B cell (primary cell): ENCODE measurements around the gene SRRM5. TPM values are rescaled to one million over a fixed set of nuclear protein-coding genes. Genes with fewer than 3 reads are reported as not detected.
"Not testable (repeated sequence)": the region's sequence is repeated elsewhere in the genome, so short reads cannot be mapped to it uniquely, and the experiment has no call there.

Experiments used
- ATAC-seq: fragments of 200-7000 bp; cut with Tn5 transposase; one replicate; pipeline ENCODE4 v1.10.0; 2021; ENCODE audit warnings: low read depth, mild to moderate bottlenecking, moderate number of reproducible peaks, moderate library complexity
- CTCF ChIA-PET: fragments of 350-600 bp; sonication (Branson Sonifier 250); formaldehyde crosslinking; loops from one replicate; lab custom pipeline; 2021; ENCODE audit warnings: antibody characterized with exemption, inconsistent platforms; lab: Charles Lee
- POLR2A ChIA-PET: fragments of 350-600 bp; sonication (Branson Sonifier 250); formaldehyde crosslinking; loops from one replicate; lab custom pipeline; 2021; ENCODE audit warnings: antibody characterized with exemption; lab: Charles Lee
- DNase-seq: peaks from one replicate; pipeline ENCODE4 v3.0.0; 2013
- H2AFZ ChIP-seq: 2 replicates; pipeline ENCODE4 v1.6.1; 2012; ENCODE audit warnings: mild to moderate bottlenecking, low read depth, low read length; ENCODE audit not compliant: insufficient read depth, poor library complexity, severe bottlenecking
- H3K27ac ChIP-seq, 2 donors: 1 replicate in 1 of 2; 2 replicates in 1 of 2; pipeline ENCODE4 v1.5.1; 2012 to 2013; ENCODE audit warnings: low read length in 2 of 2, mild to moderate bottlenecking in 2 of 2, moderate library complexity in 1 of 2
- H3K27me3 ChIP-seq, 4 experiments: fragments of 200-600 bp in 1 of 4; sonication (generic) in 1 of 4; replicated peaks in 1 of 4; 1 replicate in 2 of 4; 2 replicates in 2 of 4; pipeline versions ENCODE4 v1.6.1 to v1.7.0; 2013 to 2016; ENCODE audit warnings: low read length in 3 of 4, mild to moderate bottlenecking in 2 of 4, mixed read lengths in 1 of 4, moderate library complexity in 1 of 4; ENCODE audit not compliant: insufficient read depth in 4 of 4, control insufficient read depth in 3 of 4; ENCODE audit errors: control extremely low read depth in 1 of 4
- H3K36me3 ChIP-seq, 2 experiments: replicated peaks in 1 of 2; 1 replicate in 1 of 2; 2 replicates in 1 of 2; pipeline versions ENCODE4 v1.6.1 to v1.7.1; 2013; ENCODE audit warnings: low read length in 1 of 2; ENCODE audit not compliant: insufficient read depth in 2 of 2, control insufficient read depth in 1 of 2; ENCODE audit errors: control extremely low read depth in 1 of 2, extremely low read depth in 1 of 2
- H3K4me1 ChIP-seq, 2 donors: fragments of 200-600 bp in 1 of 2; sonication (generic) in 1 of 2; 1 replicate in 1 of 2; 2 replicates in 1 of 2; pipeline versions ENCODE4 v1.5.1 to v1.6.1; 2013 to 2017; ENCODE audit warnings: low read length in 2 of 2; ENCODE audit not compliant: control insufficient read depth in 2 of 2, insufficient read depth in 2 of 2
- H3K4me2 ChIP-seq: replicated peaks from 2 replicates; pipeline ENCODE3; 2012; ENCODE audit warnings: mild to moderate bottlenecking, low read depth, low read length; ENCODE audit not compliant: poor library complexity, severe bottlenecking
- H3K4me3 ChIP-seq, 5 experiments: fragments of 200-600 bp in 1 of 5; sonication (generic) in 1 of 5; 1 replicate in 3 of 5; 2 replicates in 2 of 5; pipeline versions ENCODE4 v1.5.1 to v1.7.0; 2011 to 2016; ENCODE audit warnings: low read length in 4 of 5, mild to moderate bottlenecking in 4 of 5, low read depth in 2 of 5, control low read depth in 1 of 5, moderate library complexity in 1 of 5; ENCODE audit not compliant: insufficient read depth in 1 of 5; ENCODE audit errors: control extremely low read depth in 1 of 5, extremely low read depth in 1 of 5
- H3K79me2 ChIP-seq: fragments of 200-600 bp; sonication (generic); one replicate; pipeline ENCODE4 v1.6.0; 2016; ENCODE audit warnings: low read length; ENCODE audit not compliant: control insufficient read depth, insufficient read depth
- H3K9ac ChIP-seq: fragments of 200-600 bp; sonication (generic); 2 replicates; pipeline ENCODE4 v1.6.1; 2017; ENCODE audit warnings: mild to moderate bottlenecking, low read length, moderate library complexity
- H3K9me3 ChIP-seq, 3 donors: one replicate each; pipeline versions ENCODE4 v1.6.1 to v1.7.1; 2013; ENCODE audit warnings: low read length in 2 of 3; ENCODE audit not compliant: control insufficient read depth in 2 of 3, insufficient read depth in 1 of 3; ENCODE audit errors: control extremely low read depth in 1 of 3
- H4K20me1 ChIP-seq: 2 replicates; pipeline ENCODE4 v1.6.0; 2012; ENCODE audit warnings: mild to moderate bottlenecking, low read length; ENCODE audit not compliant: insufficient read depth, control insufficient read depth, poor library complexity, severe bottlenecking
- H3K27ac Mint-ChIP-seq: one replicate; pipeline ENCODE4 v1.8.0; 2021; ENCODE audit warnings: mixed read lengths
- H3K27me3 Mint-ChIP-seq: one replicate; pipeline ENCODE4 v1.8.0; 2021; ENCODE audit warnings: mixed read lengths
- H3K4me1 Mint-ChIP-seq: one replicate; pipeline ENCODE4 v1.8.0; 2021; ENCODE audit warnings: mixed read lengths
- H3K4me3 Mint-ChIP-seq: one replicate; pipeline ENCODE4 v1.8.0; 2021; ENCODE audit warnings: mixed read lengths
- H3K9me3 Mint-ChIP-seq: one replicate; pipeline ENCODE4 v1.8.0; 2022; ENCODE audit warnings: mixed read lengths; ENCODE audit not compliant: insufficient read depth
- EZH2 ChIP-seq: IDR thresholded peaks from 2 replicates; pipeline ENCODE4 v1.6.1; 2012; ENCODE audit warnings: borderline replicate concordance, low read depth, mild to moderate bottlenecking, moderate library complexity, low read length; ENCODE audit not compliant: insufficient read depth, poor library complexity, severe bottlenecking
- WGBS: methylation state at CpG from one replicate; pipeline ENCODE4 v1.1.5; 2013; ENCODE audit warnings: missing lambda C conversion rate; ENCODE audit not compliant: insufficient coverage; 5-methylcytosine and 5-hydroxymethylcytosine counted together
- intact Hi-C: fragments of 100-400 bp; cut with micrococcal nuclease; formaldehyde crosslinking; loops from one replicate; pipeline ENCODE4 v1.10.0; 2022
- polyA plus RNA-seq: library from polyadenylated mRNA; depleted of rRNA; stranded (reverse); fragments of >200 nt; gene quantifications from 2 replicates; pipeline ENCODE4 v1.2.3, GENCODE V29; 2012
- total RNA-seq, 2 donors: library from RNA; stranded (reverse); fragments of 120-200 nt in 1 of 2; gene quantifications; 1 replicate in 1 of 2; 2 replicates in 1 of 2; pipeline versions ENCODE4 v1.2.3 to v1.2.4, GENCODE V29; 2013 to 2022
- TF ChIP-seq, protein P1 (sequence below): fragments of 200-600 bp; IDR thresholded peaks from one replicate; pipeline ENCODE4 v1.8.0; 2022; ENCODE audit warnings: antibody characterized with exemption, mild to moderate bottlenecking

SRRM5 gene
- total and polyA plus RNA-seq, 2 donors (not counting 1 experiment from before 2014, with no cell fraction given), result 0.64 to 1.4 TPM

DNA sequence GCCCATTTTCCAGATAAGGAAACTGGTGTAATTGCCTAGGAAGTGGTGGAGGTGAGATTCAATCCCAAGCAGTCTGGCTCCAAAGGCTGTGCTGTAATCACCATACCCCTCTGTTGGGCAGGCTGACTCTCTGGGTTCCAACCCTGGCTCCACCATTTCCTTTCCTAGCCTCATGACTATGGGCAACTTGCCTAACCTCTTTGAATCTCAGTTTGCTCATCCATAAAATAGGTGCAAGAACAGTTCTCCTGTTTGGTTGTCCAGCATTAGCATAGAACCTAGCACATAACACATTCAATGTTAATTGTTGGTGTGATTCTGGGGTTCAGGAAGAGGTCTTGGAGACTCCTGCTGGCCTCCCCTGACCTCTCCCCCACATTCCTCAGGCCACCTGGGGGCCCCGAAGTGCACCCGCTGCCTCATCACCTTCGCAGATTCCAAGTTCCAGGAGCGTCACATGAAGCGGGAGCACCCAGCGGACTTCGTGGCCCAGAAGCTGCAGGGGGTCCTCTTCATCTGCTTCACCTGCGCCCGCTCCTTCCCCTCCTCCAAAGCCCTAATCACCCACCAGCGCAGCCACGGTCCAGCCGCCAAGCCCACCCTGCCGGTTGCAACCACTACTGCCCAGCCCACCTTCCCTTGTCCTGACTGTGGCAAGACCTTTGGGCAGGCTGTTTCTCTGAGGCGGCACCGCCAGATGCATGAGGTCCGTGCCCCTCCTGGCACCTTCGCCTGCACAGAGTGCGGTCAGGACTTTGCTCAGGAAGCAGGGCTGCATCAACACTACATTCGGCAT is 13.2 kb upstream of the SRRM5 start:
- Mint-ChIP-seq H3K4me3 (no peak overlapping the region), H3K9me3 (no peaks in the 10 kb centered on the region), H3K4me1 (peaks cover 40% of the 10 kb centered on the region), H3K27me3 (no peaks in the 10 kb centered on the region), H3K27ac (no peak overlapping the region)
- DNase-seq, result no peak
- TF ChIP-seq, protein P1, sequence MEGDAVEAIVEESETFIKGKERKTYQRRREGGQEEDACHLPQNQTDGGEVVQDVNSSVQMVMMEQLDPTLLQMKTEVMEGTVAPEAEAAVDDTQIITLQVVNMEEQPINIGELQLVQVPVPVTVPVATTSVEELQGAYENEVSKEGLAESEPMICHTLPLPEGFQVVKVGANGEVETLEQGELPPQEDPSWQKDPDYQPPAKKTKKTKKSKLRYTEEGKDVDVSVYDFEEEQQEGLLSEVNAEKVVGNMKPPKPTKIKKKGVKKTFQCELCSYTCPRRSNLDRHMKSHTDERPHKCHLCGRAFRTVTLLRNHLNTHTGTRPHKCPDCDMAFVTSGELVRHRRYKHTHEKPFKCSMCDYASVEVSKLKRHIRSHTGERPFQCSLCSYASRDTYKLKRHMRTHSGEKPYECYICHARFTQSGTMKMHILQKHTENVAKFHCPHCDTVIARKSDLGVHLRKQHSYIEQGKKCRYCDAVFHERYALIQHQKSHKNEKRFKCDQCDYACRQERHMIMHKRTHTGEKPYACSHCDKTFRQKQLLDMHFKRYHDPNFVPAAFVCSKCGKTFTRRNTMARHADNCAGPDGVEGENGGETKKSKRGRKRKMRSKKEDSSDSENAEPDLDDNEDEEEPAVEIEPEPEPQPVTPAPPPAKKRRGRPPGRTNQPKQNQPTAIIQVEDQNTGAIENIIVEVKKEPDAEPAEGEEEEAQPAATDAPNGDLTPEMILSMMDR, result no peak
- TF ChIP-seq EZH2, result no peak
- Histone ChIP-seq H3K4me2 (no peak overlapping the region), H3K27ac (no peak overlapping the region), H2AFZ (no peak overlapping the region), H3K27me3 (no peaks in the 10 kb centered on the region), H3K9ac (no peak overlapping the region), H3K4me3 (no peak overlapping the region), H3K9me3 (no peaks in the 10 kb centered on the region), H3K4me1 (peaks cover 18 to 40% of the 10 kb centered on the region in 2 donors), H4K20me1 (peaks cover 5% of the 10 kb centered on the region), H3K79me2 (peaks cover 52% of the 10 kb centered on the region), H3K36me3 (peaks cover 0 to 34% of the 10 kb centered on the region in 2 experiments)
- ATAC-seq, result no peak
- 96% methylated on average over 19 of the region's 19 CpGs for WGBS
- POLR2A ChIA-PET, result no interaction called here
- CTCF ChIA-PET, result interaction anchor here (1.2 to 1.3 kb wide), 2 partner anchors 28 to 44 kb away, joined by 3 to 6 read pairs; no protein-coding TSS in a partner anchor
- intact Hi-C loops, result no loop called here

DNA sequence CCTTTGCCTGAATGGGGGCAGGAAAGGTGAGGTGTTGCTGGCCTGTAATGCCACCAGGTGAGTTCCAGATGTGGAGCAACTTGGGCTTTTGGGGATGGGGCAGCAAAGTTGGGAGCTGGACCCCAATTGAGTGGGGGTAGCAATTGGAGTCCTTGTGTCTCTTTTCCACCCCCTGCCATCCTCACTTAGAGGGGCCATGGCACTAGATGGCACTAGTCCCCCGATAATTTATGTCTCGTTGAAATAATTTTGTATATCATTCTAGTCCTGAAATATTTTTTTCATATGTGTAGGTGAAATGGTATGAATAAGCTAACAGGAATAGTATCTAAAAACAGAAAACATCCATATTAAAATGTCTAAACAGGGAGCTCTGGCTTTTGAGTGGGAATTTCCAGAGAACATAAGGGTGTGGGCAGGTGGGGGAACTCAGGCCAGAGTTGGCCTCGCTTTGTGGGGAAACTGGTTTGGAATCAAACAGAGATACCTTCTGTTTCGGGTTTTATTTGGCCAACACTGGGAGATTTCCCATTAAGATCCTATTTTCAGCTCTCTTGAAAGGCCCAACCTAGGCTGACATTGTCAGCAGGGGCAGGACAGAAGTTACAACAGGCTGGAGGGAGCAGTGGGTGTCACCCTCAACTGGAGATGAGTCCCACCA is 12.1 kb upstream of the SRRM5 start:
- Histone ChIP-seq H3K36me3 (peaks cover 0 to 31% of the 10 kb centered on the region in 2 experiments), H3K27ac (no peak overlapping the region), H3K9ac (no peak overlapping the region), H3K79me2 (peaks cover 42% of the 10 kb centered on the region), H3K4me1 (peaks cover 27 to 39% of the 10 kb centered on the region in 2 donors), H2AFZ (no peak overlapping the region), H3K9me3 (no peaks in the 10 kb centered on the region), H4K20me1 (no peaks in the 10 kb centered on the region), H3K4me2 (no peak overlapping the region), H3K4me3 (no peak overlapping the region), H3K27me3 (no peaks in the 10 kb centered on the region)
- Mint-ChIP-seq H3K4me3 (no peak overlapping the region), H3K27ac (no peak overlapping the region), H3K9me3 (no peaks in the 10 kb centered on the region), H3K27me3 (no peaks in the 10 kb centered on the region), H3K4me1 (peaks cover 44% of the 10 kb centered on the region)
- POLR2A ChIA-PET, result no interaction called here
- CTCF ChIA-PET, result interaction anchor here (0.6 to 1.3 kb wide), 5 partner anchors 18 to 45 kb away, joined by 3 to 6 read pairs (median 3); no protein-coding TSS in a partner anchor
- TF ChIP-seq, protein P1, result no peak
- TF ChIP-seq EZH2, result no peak
- ATAC-seq (no peak), DNase-seq (no peak)
- intact Hi-C loops, result no loop called here
- WGBS, result 100% methylated on average over 1 of the region's 4 CpGs

DNA sequence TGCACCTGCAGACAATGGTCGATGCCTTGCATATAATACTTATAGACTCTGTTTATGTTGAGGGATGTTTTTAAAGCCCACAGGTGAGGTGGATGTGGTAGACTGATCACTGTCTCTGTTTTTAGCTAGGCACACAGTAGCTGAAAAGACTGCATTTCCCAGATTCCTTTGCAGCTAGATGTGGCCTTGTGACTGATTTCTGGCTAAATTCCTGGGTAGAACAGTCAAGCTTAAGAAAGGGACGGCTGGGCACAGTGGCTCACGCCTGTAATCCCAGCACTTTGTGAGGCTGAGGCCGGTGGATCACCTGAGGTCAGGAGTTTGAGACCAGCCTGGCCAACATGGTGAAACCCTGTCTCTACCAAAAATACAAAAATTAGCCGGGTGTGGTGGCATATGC is 11.6 kb upstream of the SRRM5 start:
- Histone ChIP-seq H3K4me1 (peaks cover 27 to 33% of the 10 kb centered on the region in 2 donors), H3K79me2 (peaks cover 37% of the 10 kb centered on the region), H3K36me3 (peaks cover 0 to 31% of the 10 kb centered on the region in 2 experiments)
- POLR2A ChIA-PET, H4K20me1 ChIP-seq, DNase-seq, H3K4me3 ChIP-seq, H3K9me3 ChIP-seq, intact Hi-C loops, H3K4me3 Mint-ChIP-seq, H3K9me3 Mint-ChIP-seq, H3K27ac ChIP-seq, ATAC-seq, H3K9ac ChIP-seq, H3K27ac Mint-ChIP-seq, H2AFZ ChIP-seq, H3K27me3 ChIP-seq, H3K4me2 ChIP-seq, H3K27me3 Mint-ChIP-seq: not testable (repeated sequence)
- WGBS, result 100% methylated on average over 1 of the region's 5 CpGs
- H3K4me1 Mint-ChIP-seq, result peaks cover 44% of the 10 kb centered on the region
- CTCF ChIA-PET, result interaction anchor here (1.1 to 1.3 kb wide), 3 partner anchors 18 to 45 kb away, joined by 3 to 6 read pairs (median 4); no protein-coding TSS in a partner anchor
